Activated CD8-positive, alpha-beta memory T cell treated with anti-CD3 and anti-CD28 coated beads, Interleukin-2, amount 50 U/mL, for 48 hours (primary cell): ENCODE results near the gene ATP2B2.

Source experiments
- DNase-seq: peaks from one replicate; pipeline ENCODE4 v3.0.0-alpha.2; 2020

ATP2B2 gene

DNA sequence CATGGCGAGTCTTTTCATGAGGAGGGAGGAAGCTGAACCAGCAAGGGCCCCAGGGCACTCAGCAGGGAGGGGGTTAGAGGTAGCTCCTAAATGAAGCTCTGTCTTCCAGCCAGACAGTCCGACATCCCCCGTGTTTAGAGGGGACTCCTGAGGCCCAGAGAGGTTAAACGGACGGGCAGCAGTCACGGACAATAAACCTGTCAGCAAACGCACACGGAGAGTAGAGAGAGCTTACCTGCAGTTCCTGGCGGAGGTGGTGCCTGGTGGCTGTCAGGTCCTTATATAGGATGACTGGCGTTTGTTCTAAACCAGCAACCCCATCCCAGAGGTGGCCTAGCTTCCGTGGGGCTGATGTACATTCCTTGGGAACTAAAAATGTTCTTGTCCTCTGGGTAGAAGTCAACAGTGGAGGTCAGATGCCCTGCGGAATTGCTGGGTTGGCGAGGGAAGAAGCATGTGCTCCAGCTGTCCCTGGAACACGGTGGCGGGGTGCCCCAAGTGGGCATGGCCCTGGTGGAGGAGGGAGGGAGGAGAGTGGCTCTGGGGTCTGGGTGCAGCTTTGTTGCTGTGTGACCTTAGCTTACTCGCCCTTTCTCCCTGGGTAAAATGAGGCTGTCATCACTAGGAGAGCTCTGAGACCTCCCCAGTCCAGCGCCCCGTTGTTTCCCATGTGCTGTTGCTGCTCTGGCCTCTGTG, 214.8 kb downstream of the ATP2B2 start:
- DNase-seq = no peak

DNA sequence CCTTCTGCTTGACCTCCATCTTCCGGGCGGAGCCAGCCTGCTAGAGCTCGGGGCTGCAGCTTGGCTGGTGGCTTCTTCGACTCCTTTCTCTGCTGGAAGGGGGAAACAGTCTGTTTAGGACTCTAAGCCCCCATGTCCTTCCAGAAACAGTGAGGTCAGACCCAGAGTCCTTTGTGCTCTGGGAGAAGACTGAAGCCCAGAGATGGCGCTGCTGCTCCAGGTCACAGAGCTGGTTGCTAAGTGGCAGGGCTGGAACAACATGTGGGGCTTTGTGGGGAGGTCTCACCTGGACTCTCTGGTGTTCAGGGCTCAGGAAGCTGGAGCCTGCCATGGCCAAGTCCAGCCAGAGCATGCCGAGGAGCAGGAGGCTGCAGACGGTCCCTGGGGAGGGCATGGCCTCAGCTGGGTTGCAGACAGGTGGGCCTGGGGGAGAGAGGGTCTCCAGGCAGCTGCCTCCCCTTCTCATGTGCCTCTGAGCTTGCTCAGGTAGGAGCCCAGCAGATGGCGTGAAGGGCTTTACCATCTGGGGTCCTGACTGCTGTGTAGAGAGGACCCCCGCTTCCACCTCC, 215.5 kb downstream of the ATP2B2 start:
- DNase-seq = no peak

DNA sequence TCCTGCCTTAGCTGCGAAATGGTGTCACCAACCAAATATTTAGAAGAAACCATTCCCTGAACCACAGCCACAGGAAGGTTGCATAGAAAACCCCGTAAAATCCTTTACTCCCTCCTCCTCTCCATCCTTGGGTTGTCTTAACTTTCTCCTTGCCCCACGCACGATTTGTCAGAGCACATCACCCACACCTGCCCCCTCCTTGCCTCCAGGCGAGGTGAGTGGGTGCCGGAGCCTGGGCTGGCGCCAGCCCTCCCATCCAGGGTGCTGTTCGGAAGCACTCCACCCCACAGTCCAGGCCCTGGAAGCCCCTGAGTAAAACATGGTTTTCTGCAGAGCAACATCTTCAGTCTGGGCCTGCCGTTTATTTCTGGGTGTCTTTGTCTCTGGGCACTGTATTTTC, 216.3 kb downstream of the ATP2B2 start:
- DNase-seq = no peak

DNA sequence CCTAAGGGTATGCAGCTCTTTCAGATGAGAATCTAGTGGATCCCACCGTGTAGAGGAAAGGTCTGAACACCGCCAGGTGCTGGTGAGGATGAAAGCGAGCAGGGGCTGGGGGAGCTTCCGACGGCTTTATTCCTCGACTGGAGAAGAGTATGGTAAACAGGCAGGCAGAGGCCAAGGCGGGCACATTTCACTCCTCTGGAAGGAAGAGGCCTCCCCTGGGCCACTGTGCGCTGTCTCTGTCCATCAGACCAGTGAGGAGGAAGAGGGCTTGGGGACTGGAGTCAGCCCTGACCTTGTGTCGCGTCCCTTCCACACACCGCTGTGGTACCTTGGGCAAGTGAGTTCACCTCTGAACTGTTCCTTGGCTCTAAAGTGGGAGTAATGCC, 216.8 kb downstream of the ATP2B2 start:
- DNase-seq = no peak

DNA sequence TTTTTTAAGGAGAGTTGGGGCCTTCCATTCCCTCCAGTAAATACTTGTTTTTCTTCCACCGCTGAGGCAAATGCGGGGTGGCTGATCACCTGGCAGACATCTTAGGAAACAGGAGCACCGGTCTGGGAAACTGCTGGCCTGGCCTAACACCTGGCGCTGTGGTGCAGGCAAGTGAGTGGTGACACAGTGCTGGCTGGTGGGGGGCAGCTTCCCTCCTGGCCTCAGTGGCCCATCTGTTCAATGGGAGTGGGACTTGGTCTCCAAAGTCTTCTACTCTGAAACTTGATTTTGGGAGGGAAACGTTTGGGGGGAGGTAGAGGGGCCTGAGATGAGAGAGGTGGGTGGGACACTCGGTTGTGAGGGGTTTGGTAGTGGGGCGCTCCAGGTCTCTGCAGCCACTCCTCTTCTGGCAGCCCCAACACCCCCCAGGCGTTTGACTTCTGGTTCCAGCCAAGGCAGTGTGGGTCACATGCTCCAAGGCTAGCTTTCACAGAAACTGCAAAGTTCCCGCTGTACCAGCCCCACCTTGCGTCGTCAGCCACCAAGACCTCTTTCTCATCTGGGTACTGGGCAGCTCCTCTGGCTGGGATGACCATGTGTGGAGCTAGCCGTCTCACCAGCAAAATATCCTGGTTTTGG, 217.3 kb downstream of the ATP2B2 start:
- no peak for DNase-seq

DNA sequence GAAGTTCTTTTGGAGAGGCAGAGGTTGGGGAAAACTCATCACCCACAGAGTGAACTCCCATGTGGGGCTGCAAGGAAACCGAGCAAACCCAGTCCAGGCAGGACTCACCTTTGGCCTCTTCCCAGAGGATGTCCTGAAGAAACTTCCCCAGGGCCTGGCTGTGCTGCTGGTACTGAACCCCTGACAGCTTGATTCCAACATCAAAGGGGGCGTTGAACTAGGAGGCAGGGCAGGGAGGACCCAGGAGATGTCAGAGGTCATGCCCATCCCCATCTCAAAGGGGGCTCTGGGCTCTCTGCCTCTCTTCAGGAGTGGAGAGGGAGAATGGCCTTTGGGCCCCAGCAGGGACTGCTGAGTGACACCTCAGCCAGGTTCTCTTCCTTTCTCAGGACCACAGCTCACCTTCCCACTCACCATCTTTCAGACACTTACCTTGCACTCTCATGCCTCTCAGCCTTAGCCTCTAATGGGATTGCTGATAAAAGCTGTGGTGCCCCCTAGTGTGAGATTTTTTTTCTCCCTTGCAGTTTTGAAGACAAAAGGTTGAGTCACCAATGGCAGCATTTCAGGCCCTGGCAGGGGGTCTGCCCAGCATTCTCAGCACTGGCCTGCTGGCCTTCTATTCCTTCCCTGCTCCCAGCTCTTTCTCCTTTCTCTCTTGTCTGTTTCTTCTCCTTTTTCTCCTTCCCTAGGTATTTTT, 218.6 kb downstream of the ATP2B2 start:
- no peak for DNase-seq

DNA sequence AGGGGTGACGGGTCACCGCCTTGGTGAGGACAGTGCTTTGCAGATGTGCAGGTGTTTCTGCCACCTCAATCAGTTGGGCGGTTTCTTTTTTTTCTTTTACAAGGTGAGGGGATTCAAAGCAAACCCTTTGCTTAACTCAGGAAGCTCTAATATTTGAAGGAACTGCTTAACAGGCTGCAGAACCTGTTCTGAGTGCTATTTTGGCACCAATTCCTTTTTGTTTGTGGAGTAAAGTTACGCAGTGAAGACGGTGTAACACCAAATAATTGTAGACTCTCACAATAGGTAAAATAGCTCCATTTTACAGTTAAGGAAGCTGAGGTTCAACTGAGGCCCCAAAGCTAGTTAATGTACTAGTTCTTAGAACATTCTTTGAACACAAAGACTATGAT, 219.3 kb downstream of the ATP2B2 start:
- no peak for DNase-seq

DNA sequence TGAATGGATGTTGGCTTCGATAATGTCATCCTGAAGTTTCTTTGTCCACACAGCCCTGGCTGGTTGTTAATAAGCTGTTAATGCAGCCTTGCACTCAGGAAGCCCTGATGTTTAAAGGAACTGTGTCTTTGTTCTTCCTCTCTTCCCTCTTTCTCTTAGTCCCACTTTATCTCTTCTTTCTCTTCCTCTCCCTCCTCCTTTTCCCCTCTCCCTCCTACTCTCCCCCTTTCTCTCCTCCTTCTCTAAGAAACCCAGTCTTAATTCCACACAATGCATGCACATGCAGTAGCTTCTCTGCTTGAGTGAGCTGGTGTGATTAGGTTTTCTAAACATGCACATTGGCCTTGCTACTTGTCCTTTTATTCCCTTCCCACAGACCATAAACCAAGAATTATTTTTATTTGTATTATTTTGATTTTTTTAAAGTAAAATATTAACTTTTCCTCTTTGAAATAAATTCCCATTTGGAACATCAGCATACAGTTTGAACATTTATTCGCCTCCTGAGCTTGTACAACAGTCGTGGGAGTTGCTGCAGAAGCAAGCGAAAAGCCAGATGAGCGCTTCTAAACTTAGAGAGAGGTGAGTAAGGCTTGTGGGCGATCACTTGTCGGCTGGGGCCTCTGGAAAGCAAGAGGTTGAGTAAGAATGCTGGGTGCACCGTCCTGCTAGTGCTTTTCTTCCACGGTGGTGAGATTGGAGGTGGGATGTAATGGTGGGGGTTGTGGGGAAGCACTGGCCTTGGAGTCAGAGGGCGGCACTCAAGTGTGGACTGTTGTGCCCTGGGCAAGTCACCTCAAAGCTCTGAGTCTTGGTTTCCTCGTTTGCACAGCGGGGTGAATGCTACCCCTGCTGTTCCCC, 219.9 kb downstream of the ATP2B2 start:
- DNase-seq = no peak

DNA sequence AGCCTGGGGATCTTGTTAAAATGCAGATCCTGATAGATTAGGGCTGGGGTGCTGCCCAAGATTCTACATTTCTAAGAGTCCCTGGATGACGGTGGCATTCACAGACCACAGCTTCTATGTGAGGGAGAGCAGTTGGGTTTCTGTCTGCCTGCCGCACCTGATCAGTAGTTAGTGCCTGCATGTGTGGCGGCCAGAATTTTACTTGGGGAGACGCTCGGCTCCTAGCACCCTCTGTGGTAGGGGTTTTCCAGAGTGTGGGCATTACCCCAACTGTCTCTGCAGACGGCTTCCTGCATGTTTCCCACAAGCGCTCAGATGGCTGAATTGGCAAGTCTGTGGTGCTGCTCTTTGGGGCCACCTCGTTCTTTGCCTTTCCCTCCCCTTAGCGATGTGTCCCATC, 220.9 kb downstream of the ATP2B2 start:
- no peak for DNase-seq

DNA sequence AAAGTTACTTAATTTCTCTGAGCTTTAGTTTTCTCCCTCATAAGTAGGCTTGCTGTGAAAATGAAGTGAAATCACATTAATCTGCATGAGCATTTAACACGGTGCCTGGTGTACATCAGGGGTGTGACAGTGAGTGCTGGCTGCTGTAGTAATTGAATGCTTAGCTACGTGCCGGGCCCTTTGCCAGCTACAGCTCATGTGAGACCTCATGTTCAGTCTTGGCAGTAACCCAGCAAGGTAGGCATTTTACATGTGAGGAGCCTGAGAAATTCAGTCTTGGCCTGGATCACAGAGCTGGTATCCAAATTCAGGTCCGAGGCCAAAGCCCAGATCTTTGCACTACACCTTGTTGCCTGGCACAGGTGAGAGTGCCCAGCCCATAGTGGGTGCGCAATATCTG, 221.7 kb downstream of the ATP2B2 start:
- no peak for DNase-seq

DNA sequence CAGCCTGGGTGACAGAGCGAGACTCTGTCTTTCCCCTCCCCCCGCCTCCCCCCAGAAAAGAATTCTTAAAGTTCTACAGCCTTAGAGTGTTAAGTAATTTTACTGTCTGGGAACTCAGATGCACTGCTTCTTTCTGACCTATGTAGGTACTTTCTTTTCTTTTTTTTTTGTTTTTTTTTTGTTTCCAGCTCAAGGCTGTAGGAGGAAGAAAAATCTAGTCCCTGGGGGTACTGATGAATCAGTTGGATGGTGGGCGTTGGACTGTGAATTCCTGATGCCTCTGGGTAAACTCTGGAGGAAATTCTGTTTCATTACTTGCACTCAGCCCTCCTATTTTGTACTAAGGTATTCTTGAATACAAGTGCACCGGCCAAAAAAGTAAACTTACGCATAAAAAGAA, 223.4 kb downstream of the ATP2B2 start:
- no peak for DNase-seq

DNA sequence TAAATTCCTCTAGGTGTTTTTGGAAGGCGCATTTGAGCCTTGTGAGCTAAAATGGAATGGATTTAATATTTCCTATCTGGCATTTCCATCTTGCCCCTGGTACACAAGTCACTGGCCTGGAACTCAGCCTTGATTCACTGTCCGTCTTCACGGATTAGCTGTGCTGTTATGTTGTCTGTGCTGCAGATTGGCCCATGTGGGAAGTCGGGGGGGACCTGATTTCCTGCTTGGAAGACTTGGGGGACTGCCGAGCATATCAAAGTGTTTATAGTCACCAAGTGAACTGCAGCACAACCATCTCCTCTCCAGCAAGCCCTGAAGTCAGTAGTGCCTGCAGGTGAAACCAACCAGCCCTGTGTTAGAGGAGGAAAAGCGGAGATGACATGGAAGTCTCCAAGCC, 224.8 kb downstream of the ATP2B2 start:
- no peak for DNase-seq

DNA sequence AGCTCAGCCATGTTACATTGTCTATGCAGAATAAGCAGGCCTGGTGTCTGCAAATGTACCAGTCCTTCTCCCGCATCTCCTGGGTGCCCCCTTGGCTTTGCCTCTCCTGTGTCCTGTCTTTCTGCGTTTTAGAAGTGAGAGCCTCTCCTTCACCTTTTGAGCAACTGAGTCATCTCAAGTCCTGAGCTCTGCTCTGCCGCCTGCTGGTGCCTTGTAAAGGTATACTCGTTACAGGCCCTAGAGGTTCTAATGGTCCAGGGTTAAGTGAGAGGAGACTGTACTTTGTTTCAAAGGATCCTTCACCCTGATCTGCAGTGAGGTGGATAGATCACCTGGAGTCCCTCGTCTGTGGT, 225.2 kb downstream of the ATP2B2 start:
- no peak for DNase-seq

DNA sequence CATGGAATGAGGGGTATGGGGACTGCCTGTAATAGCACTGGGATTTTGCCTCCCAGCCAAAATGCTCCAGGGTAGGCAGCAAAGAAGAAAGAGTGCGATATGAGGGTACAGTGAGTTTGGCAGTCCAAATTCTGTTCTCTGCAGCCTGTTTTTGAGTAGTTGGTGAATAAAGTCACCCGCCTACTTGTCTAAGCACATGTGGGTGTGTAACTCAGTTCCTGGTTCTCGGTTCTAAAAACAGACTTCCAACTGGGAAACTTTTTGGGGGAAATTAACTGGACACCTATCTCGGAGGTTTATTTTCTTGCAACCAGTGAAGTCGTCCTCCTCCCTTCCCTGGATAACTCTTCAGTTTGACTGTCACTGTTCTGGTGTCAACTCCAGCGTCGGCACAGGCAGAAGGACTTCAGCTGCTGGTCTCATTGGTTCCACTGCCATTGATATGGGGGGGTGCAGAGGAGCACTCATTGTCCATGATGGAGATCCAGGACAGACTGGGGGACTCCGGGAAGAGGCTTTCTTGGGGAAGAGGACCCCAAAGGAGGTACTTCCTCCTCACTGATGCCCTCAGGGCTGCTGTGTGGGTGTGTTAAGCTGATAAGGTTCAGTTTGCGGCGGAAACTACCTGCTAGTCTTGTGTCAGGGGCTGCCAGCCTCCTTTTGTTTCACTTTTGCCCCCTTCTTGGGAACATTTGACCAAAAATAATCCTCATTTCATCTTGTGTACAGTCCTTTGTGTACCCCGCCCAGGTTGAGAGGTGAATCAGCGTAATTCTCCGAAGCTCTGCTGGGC, 225.8 kb downstream of the ATP2B2 start:
- DNase-seq = no peak

DNA sequence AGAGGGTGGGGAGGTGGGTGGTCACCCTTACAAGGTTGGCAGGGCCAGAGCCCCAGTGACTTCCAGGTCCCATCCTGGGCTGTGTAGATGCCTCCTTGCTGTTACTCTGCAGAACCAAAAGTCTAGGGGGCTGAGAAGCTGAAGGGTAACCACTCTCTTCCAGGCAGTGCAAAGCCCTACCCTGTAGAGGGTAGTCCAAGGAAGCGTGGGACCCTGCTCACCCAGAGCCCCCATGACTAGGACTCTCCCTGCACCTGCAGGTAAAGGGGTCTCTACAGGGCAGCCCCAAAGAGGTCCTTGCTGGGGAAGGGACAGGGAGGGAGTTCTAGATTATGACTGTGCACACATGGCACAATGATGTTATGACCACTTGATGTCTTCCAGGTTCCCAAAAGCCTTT, 226.9 kb downstream of the ATP2B2 start:
- DNase-seq = no peak

DNA sequence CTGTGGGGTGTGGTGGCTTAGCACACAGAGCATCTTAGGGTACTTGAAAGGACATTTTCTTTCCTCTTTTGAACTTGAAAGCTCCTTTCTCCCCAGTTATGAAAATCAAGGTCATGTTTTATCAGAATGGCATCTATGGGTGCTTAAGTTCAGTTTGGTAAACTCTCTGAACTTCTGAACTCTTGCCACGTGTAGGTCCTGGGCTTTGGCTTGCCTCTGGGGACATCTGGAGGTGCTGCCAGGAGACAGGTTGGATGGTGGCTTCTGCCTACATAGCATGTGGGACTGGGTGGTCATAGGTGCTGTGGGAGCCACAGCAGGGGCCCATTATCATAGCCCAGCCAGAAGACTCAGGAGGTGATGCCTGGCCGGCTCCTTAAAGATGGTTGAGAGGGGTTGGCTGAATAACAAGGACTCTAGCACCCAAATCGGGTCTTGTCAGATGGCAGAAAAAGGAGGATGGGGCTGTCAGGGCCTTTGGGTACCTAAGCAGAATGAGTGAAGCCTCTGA, 228.2 kb downstream of the ATP2B2 start:
- no peak for DNase-seq

DNA sequence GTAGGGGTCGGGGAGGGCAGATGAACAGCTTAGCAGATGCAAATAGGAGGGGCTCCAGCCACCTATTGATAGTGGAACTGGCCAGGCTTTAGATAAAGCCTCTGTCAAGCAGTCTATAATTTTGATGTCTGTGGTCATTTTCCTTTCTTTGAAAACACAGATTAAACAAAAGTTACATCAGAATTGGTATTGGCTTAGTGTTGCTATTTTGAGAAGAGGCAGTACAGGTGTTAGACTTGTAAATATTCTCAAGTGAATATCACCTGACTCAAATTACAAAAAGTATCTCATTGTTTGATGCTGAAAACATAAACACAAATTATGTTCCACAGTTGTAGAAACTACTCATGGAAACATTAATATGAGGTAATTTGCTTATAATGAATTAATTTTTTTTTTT, 230.8 kb downstream of the ATP2B2 start:
- no peak for DNase-seq
